ENCODE data around the gene NFXL1.

The NFXL1 gene

GRCh38 chr4:47824840-47825239 lies 89.5 kb downstream of the NFXL1 start:
- Histone ChIP-seq H3K4me2 (ENCODE audit: low read depth, low read length, poor library complexity, severe bottlenecking) (no peak overlapping the region), H4K20me1 (ENCODE audit: insufficient read depth, low read length, poor library complexity, severe bottlenecking) (no peaks in the 10 kb centered on the region), H3K79me2 (ENCODE audit: insufficient read depth, low read length) (no peaks in the 10 kb centered on the region), H3K9ac (ENCODE audit: low read depth, low read length, poor library complexity, severe bottlenecking) (no peak overlapping the region), H3F3A (ENCODE audit: low read depth) (no peaks in the 10 kb centered on the region), H3K9me3 (ENCODE audit: insufficient read depth, low read depth, low read length) (no peaks in the 10 kb centered on the region), H3K9me2 (replicated peaks; ENCODE audit: low read depth, low read length) (no peaks in the 10 kb centered on the region), H3K4me1 (ENCODE audit: insufficient read depth, low read length, poor library complexity, severe bottlenecking) (peaks cover 31% of the 10 kb centered on the region), H3K27me3 (ENCODE audit: insufficient read depth, low read length, poor library complexity, severe bottlenecking) (no peaks in the 10 kb centered on the region), H2AFZ (ENCODE audit: low read length) (no peak overlapping the region), H3K36me3 (ENCODE audit: insufficient read depth, low read length) (no peaks in the 10 kb centered on the region), H3K4me3 (ENCODE audit: low read length, poor library complexity, severe bottlenecking) (no peak overlapping the region)
- TF ChIP-seq CTCF (conservative IDR thresholded peaks at IDR 0.05; ENCODE audit: low read length) (no peak), EZH2phosphoT487 (IDR thresholded peaks at IDR 0.05; ENCODE audit: borderline replicate concordance) (no peak)

DNA sequence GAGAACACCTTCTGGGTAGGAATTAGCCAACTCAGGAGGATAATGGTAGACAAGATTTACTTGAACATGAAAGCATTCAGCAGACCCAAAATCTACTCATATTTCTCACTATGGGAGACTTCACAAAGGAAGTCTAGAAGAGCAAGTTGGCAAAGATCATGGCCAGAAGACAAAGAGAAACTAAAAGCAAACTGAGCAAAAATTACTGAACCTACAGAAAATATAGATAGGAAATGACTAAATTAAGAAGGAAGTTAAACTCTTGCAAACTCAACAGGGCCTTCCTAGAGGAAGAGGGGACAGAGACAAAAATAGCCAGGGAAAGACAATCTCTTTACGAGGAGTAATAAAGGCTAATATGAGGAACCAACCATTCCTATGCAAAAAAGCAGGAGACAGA lies 95.2 kb downstream of the NFXL1 start:
- Histone ChIP-seq H3K9ac (ENCODE audit: low read depth, low read length, poor library complexity, severe bottlenecking) (no peak overlapping the region), H3K4me3 (ENCODE audit: low read length, poor library complexity, severe bottlenecking) (no peak overlapping the region), H3K9me3 (ENCODE audit: insufficient read depth, low read depth, low read length) (no peaks in the 10 kb centered on the region), H3K27me3 (ENCODE audit: insufficient read depth, low read length, poor library complexity, severe bottlenecking) (no peaks in the 10 kb centered on the region), H4K20me1 (ENCODE audit: insufficient read depth, low read length, poor library complexity, severe bottlenecking) (no peaks in the 10 kb centered on the region), H3K36me3 (ENCODE audit: insufficient read depth, low read length) (no peaks in the 10 kb centered on the region), H3K79me2 (ENCODE audit: insufficient read depth, low read length) (no peaks in the 10 kb centered on the region), H3K4me2 (ENCODE audit: low read depth, low read length, poor library complexity, severe bottlenecking) (peak overlapping the region; percentile 13), H3K9me2 (replicated peaks; ENCODE audit: low read depth, low read length) (no peaks in the 10 kb centered on the region), H3K4me1 (ENCODE audit: insufficient read depth, low read length, poor library complexity, severe bottlenecking) (peaks cover 6% of the 10 kb centered on the region), H3F3A (ENCODE audit: low read depth) (no peaks in the 10 kb centered on the region), H2AFZ (ENCODE audit: low read length) (peak overlapping the region; percentile 64)
- TF ChIP-seq EZH2phosphoT487 (IDR thresholded peaks at IDR 0.05; ENCODE audit: borderline replicate concordance) (no peak), CTCF (conservative IDR thresholded peaks at IDR 0.05; ENCODE audit: low read length) (no peak)

DNA sequence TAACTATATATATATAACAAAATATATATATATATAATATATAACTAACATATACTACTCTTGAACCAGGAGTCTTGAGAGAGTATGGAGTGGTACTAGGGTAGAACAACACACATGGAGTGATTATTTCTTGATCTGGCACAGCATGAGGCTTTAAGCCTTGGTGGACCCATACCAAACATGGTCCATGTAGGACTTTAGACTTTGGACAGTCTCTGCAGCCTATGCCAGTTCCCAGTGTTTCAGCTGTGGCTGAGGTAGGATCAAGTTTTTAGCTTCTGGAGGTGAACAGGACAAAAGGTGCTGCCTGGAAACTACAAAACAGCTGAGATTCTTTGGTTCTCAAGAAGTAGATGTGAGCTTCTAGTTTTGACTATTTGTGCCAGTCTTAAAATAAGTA lies 97.1 kb downstream of the NFXL1 start:
- TF ChIP-seq CTCF (conservative IDR thresholded peaks at IDR 0.05; ENCODE audit: low read length) = no peak
- TF ChIP-seq EZH2phosphoT487 (IDR thresholded peaks at IDR 0.05; ENCODE audit: borderline replicate concordance) = no peak
- Histone ChIP-seq H3K4me2 (ENCODE audit: low read depth, low read length, poor library complexity, severe bottlenecking) (no peak overlapping the region), H3K4me3 (ENCODE audit: low read length, poor library complexity, severe bottlenecking) (no peak overlapping the region), H3K79me2 (ENCODE audit: insufficient read depth, low read length) (no peaks in the 10 kb centered on the region), H3K9ac (ENCODE audit: low read depth, low read length, poor library complexity, severe bottlenecking) (no peak overlapping the region), H3K27me3 (ENCODE audit: insufficient read depth, low read length, poor library complexity, severe bottlenecking) (no peaks in the 10 kb centered on the region), H2AFZ (ENCODE audit: low read length) (no peak overlapping the region), H3F3A (ENCODE audit: low read depth) (no peaks in the 10 kb centered on the region), H3K36me3 (ENCODE audit: insufficient read depth, low read length) (no peaks in the 10 kb centered on the region), H3K9me2 (replicated peaks; ENCODE audit: low read depth, low read length) (no peaks in the 10 kb centered on the region), H3K9me3 (ENCODE audit: insufficient read depth, low read depth, low read length) (no peaks in the 10 kb centered on the region), H3K4me1 (ENCODE audit: insufficient read depth, low read length, poor library complexity, severe bottlenecking) (peaks cover 6% of the 10 kb centered on the region), H4K20me1 (ENCODE audit: insufficient read depth, low read length, poor library complexity, severe bottlenecking) (no peaks in the 10 kb centered on the region)

Data from Loucy (cell line).